HFFc6 (cell line): ENCODE measurements around the gene MUSTN1. TPM values are rescaled to one million over a fixed set of nuclear protein-coding genes. Genes with fewer than 3 reads are reported as not detected.

ENCODE experiments used
- DNase-seq: peaks from one replicate; pipeline ENCODE4 v3.0.0-alpha.2; 2018
- H3K27ac Mint-ChIP-seq: 2 replicates; pipeline ENCODE4 v1.8.0; 2020; ENCODE audit warnings: mild to moderate bottlenecking, mixed read lengths
- H3K27me3 Mint-ChIP-seq: 2 replicates; pipeline ENCODE4 v1.8.0; 2021; ENCODE audit warnings: mild to moderate bottlenecking, moderate library complexity, mixed read lengths; ENCODE audit not compliant: insufficient read depth
- H3K36me3 Mint-ChIP-seq: 2 replicates; pipeline ENCODE4 v1.8.0; 2021; ENCODE audit warnings: low read depth, mixed read lengths
- H3K4me1 Mint-ChIP-seq: 2 replicates; pipeline ENCODE4 v1.8.0; 2020; ENCODE audit warnings: low read depth, mixed read lengths
- H3K4me3 Mint-ChIP-seq: 2 replicates; pipeline ENCODE4 v1.8.0; 2020; ENCODE audit warnings: mild to moderate bottlenecking, moderate library complexity, mixed read lengths
- H3K9me3 Mint-ChIP-seq: 2 replicates; pipeline ENCODE4 v1.8.0; 2020; ENCODE audit warnings: mild to moderate bottlenecking, mixed read lengths
- total RNA-seq, 6 experiments: library from RNA; stranded (reverse); fragmentation: NEBNext Ultra II Directional; extraction: Animal tissue kit (Norgen Biotek cat#: 25700); gene quantifications; 2 replicates in 1 of 6; 3 replicates in 5 of 6; pipeline ENCODE4 v1.2.3, GENCODE V29; 2021
- TF ChIP-seq, protein P1 (sequence below): fragments of 200-600 bp; sonication (generic); IDR thresholded peaks from 2 replicates; pipeline ENCODE4 v1.5.0; 2021; ENCODE audit warnings: antibody characterized with exemption, mild to moderate bottlenecking

The MUSTN1 gene
- total RNA-seq, 6 experiments from 2014 or later = 0.39 TPM; not detected in 5

DNA sequence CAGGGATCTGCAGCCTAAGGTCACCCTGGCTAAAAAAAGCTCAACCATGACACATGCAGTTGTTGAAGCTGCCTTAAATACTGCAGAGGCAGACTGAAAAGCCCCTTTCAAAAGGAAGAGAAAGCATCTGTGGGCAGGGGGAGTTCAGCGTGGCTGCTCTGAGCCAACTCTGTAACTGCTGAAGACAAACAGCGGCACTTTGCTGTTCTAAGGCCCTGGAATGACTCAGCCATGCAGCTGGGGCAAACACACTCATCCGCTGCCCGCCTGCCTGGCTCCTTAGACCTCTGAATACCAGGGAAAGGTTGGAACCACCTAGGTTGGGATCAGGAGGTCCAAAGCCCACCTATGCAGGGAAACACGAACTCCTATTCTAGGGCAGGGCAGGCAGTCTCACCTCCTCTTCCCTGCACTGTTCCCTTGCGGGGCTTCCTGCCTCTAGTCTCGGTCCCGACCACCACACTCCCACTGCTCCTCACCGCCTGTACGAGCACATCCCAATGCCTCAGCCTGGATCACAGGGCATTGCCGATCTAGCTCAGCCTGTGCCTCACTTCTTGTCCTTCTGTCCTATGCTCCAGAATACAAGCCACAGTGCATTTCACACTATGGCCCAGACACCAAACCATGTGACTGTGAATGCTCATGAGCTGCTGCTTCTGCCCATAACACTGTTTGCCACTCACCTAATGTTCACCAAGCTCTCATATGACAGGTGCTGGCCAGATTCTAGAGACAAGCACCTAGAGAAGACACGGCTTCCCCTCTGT lies 6.6 kb upstream of the MUSTN1 start:
- no peak for DNase-seq
- no peak overlapping the region for H3K27ac Mint-ChIP-seq
- no peaks in the 10 kb centered on the region for H3K9me3 Mint-ChIP-seq
- H3K4me1 Mint-ChIP-seq = no peaks in the 10 kb centered on the region
- TF ChIP-seq, protein P1, sequence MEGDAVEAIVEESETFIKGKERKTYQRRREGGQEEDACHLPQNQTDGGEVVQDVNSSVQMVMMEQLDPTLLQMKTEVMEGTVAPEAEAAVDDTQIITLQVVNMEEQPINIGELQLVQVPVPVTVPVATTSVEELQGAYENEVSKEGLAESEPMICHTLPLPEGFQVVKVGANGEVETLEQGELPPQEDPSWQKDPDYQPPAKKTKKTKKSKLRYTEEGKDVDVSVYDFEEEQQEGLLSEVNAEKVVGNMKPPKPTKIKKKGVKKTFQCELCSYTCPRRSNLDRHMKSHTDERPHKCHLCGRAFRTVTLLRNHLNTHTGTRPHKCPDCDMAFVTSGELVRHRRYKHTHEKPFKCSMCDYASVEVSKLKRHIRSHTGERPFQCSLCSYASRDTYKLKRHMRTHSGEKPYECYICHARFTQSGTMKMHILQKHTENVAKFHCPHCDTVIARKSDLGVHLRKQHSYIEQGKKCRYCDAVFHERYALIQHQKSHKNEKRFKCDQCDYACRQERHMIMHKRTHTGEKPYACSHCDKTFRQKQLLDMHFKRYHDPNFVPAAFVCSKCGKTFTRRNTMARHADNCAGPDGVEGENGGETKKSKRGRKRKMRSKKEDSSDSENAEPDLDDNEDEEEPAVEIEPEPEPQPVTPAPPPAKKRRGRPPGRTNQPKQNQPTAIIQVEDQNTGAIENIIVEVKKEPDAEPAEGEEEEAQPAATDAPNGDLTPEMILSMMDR = no peak
- H3K4me3 Mint-ChIP-seq = no peak overlapping the region
- peaks cover 11% of the 10 kb centered on the region for H3K36me3 Mint-ChIP-seq
- H3K27me3 Mint-ChIP-seq = peaks cover 3% of the 10 kb centered on the region

DNA sequence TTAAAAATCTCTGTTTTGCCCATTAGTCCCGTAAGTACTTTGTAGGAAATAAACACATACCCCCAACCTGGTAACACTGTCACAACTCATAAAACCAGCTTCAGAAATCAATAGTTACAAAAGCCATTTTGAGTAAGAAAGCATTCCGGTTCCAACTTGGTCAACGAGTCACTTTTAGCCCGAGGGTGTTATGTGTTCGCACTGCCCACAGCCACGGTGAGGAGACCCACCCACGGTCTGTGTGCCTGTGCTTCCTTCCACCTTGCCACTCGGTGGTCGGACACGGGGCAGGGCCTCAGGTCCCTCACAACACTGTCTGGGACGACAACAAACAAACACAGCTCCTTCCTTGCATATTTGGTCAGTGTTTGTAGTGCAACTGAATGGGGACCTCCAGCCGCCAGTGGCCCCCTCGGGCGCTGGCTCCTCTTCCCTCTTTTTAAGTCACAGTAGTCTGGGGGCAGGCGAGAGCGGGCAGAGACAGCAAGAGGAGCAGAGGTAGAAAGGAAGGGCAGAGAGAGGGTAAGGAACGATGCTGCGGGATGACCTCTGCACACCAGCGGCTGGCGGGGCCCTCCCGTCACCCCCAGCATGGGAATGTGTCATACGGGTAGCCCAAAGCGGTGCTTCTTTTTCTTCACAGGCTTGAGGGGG lies 5.2 kb upstream of the MUSTN1 start:
- H3K9me3 Mint-ChIP-seq = no peaks in the 10 kb centered on the region
- no peak for DNase-seq
- H3K4me3 Mint-ChIP-seq = no peak overlapping the region
- peaks cover 8% of the 10 kb centered on the region; the same call in 1 of the 2 replicates for H3K4me1 Mint-ChIP-seq
- H3K36me3 Mint-ChIP-seq = peaks cover 11% of the 10 kb centered on the region
- H3K27me3 Mint-ChIP-seq = no peaks in the 10 kb centered on the region; the same call in 1 of the 2 replicates
- TF ChIP-seq, protein P1 = no peak
- no peak overlapping the region for H3K27ac Mint-ChIP-seq

DNA sequence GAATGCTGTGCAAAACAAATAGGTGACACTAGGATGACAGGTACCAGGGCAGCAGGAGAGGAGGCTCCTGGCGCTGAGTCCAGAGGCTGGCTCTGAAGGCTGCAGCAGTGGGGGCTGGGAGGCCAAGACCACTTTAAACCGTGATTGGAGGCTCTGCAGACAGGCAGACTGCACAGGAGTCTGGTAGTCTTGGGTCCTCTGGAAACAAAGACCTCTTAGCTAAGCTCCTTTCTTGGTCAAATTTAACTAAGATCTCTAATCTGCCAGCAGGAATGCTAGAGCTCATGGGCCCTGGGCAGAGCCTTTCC lies 4.4 kb upstream of the MUSTN1 start:
- no peak for DNase-seq
- no peak overlapping the region for H3K27ac Mint-ChIP-seq
- no peaks in the 10 kb centered on the region; the same call in 1 of the 2 replicates for H3K27me3 Mint-ChIP-seq
- H3K4me3 Mint-ChIP-seq = no peak overlapping the region
- peaks cover 9% of the 10 kb centered on the region; the same call in 1 of the 2 replicates for H3K4me1 Mint-ChIP-seq
- no peaks in the 10 kb centered on the region for H3K9me3 Mint-ChIP-seq
- TF ChIP-seq, protein P1 = no peak
- H3K36me3 Mint-ChIP-seq = peaks cover 11% of the 10 kb centered on the region

DNA sequence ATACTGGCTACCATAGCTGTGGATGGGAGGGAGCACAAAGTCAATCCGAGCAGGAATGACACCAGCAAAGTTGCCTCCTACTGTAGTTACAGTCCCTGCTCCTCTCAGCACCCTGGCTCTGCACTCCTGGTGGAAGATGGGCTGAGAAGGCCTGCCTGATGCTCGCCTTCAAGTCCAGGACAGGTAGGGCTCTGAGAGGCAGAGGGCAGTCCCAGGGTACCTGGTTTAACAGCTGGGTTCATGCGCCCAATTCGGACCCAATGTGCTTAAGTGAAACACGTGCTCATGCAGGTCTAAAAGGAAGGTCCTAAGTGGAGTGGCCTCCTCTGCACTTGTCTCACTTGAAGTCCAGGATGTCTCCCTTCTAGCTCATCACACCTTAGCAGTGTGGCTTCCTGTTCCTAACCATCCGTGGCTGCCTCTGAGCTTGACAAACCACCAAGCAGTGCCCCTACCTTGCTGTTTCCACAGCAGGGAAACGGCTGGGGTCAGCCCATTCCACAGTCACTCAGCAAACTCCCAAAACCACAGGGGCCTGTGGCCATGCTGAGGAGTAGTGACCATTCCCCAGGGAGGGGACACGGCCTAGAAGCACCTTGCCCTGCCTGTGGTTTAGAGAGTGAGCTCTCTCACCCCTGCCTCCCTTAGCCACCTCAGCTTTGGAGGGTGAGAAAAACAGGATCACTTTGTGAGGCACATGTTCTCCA lies 3.9 kb upstream of the MUSTN1 start:
- TF ChIP-seq, protein P1 = no peak
- no peak for DNase-seq
- H3K36me3 Mint-ChIP-seq = peaks cover 11% of the 10 kb centered on the region
- H3K9me3 Mint-ChIP-seq = no peaks in the 10 kb centered on the region
- H3K4me1 Mint-ChIP-seq = peaks cover 9% of the 10 kb centered on the region; the same call in 1 of the 2 replicates
- H3K4me3 Mint-ChIP-seq = no peak overlapping the region
- no peaks in the 10 kb centered on the region; the same call in 1 of the 2 replicates for H3K27me3 Mint-ChIP-seq
- no peak overlapping the region for H3K27ac Mint-ChIP-seq

DNA sequence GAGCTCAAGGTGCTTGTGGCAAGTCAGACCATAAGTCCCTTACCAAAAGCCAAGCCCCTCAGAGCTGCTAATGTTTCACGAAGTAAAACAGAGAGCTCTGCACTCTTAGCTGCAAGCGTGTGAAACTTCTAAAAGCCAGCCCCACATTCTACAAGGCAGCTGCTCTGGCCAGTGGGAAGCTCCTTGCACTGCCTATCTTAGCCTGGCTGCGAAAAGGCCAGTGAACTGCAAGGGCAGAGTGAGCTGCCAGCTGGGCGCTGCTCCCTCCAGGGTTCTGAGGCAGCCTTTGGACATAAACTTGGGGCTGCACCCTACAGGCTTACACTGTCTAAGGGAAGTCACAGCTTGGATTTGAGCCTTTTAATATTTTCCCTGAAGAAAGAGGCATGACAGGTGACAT lies 2.2 kb upstream of the MUSTN1 start:
- H3K9me3 Mint-ChIP-seq = no peaks in the 10 kb centered on the region
- TF ChIP-seq, protein P1 = no peak
- no peak overlapping the region for H3K27ac Mint-ChIP-seq
- H3K36me3 Mint-ChIP-seq = peaks cover 10% of the 10 kb centered on the region
- no peak overlapping the region for H3K4me3 Mint-ChIP-seq
- peaks cover 12% of the 10 kb centered on the region for H3K4me1 Mint-ChIP-seq
- peaks cover 2% of the 10 kb centered on the region for H3K27me3 Mint-ChIP-seq
- no peak for DNase-seq
